ENCODE data around the gene CDKN1C. TPM values are rescaled to one million over a fixed set of nuclear protein-coding genes. Genes with fewer than 3 reads are reported as not detected.

The CDKN1C gene
- total RNA-seq, 1 donor from 2014 or later: 34.8 TPM

DNA sequence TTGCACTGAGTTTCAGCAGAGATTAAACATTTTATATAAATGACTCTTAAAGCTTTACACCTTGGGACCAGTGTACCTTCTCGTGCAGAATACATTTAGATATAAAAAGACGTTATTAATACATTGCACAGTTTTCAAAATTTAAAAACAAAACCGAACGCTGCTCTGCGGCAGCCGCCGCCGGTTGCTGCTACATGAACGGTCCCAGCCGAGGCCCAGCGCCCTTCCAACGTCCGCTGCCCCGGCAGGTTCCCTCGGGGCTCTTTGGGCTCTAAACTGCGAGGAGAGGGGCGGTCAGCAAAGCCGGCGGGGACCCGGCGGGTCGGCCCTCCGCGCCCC is 2.0 kb downstream of the CDKN1C start:
- DNase-seq (ENCODE audit: low read depth): no peak
- Histone ChIP-seq H3K27me3 (ENCODE audit: control insufficient read depth, insufficient read depth, low read length) (peaks cover 2% of the 10 kb centered on the region), H3K4me3 (ENCODE audit: low read depth, low read length) (peak overlapping the region; percentile 56), H3K36me3 (ENCODE audit: control insufficient read depth, insufficient read depth, low read length) (no peaks in the 10 kb centered on the region)
- TF ChIP-seq, protein P1, sequence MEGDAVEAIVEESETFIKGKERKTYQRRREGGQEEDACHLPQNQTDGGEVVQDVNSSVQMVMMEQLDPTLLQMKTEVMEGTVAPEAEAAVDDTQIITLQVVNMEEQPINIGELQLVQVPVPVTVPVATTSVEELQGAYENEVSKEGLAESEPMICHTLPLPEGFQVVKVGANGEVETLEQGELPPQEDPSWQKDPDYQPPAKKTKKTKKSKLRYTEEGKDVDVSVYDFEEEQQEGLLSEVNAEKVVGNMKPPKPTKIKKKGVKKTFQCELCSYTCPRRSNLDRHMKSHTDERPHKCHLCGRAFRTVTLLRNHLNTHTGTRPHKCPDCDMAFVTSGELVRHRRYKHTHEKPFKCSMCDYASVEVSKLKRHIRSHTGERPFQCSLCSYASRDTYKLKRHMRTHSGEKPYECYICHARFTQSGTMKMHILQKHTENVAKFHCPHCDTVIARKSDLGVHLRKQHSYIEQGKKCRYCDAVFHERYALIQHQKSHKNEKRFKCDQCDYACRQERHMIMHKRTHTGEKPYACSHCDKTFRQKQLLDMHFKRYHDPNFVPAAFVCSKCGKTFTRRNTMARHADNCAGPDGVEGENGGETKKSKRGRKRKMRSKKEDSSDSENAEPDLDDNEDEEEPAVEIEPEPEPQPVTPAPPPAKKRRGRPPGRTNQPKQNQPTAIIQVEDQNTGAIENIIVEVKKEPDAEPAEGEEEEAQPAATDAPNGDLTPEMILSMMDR (IDR thresholded peaks at IDR 0.05; ENCODE audit: insufficient read depth, low read length, poor library complexity, severe bottlenecking): no peak

DNA sequence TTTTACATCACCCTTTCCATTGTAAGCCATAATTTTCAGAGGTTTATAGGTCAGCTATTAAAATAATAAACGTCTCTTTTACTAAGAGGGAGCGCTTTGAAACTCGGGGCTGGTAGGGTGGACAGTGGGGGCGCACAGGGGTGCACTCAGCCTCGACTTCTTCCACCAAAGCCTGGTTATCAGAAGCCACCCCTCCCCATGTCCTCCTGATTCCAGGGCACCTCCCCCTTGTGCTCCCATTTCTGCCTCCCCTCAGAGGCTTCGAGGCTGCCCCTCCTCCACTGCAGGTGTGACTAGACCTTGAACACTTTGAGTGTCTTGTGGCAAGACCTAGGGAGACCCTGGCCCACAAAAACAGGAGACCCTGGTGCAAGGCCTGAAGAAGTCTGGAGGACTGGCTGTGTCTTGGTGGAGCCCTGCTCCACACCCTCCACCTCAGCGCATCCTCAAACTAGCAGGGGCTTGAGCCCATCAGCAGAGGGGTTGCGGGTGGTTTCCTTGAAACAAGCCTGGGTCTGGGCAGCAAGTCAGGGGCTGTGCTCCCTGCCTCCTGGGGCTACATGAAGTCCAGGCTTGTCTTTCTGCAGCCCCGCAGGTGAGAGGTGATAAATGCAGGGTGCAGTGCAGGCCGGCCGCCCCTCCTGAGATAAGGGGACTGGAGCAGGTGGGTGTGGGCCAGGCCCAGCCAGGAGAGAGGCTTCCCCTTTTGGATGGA is 3.0 kb downstream of the CDKN1C start:
- Histone ChIP-seq H3K4me3 (ENCODE audit: low read depth, low read length) (no peak overlapping the region), H3K36me3 (ENCODE audit: control insufficient read depth, insufficient read depth, low read length) (no peaks in the 10 kb centered on the region), H3K27me3 (ENCODE audit: control insufficient read depth, insufficient read depth, low read length) (peaks cover 2% of the 10 kb centered on the region)
- DNase-seq (ENCODE audit: low read depth): no peak
- TF ChIP-seq, protein P1 (IDR thresholded peaks at IDR 0.05; ENCODE audit: insufficient read depth, low read length, poor library complexity, severe bottlenecking): no peak

DNA sequence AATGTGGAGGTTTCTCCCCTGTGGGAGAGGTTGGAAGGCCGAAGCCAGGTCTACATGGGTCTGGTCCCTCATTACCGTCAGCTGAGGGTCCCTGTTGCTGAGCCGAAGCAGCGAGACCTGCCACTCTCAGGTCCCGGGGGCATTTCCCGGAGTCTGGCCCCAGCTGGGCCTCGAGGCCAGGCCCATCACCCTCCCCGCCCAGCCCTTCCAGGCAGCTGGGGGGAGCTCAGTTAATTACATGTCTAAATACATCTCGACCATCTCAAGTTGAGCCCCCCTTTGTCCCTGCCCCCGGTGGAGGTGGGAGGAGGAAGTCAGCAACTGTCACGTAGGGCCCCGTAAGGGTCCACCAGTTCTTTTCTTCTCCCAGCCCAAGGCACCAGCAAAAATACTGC is 3.6 kb downstream of the CDKN1C start:
- DNase-seq (ENCODE audit: low read depth): no peak
- Histone ChIP-seq H3K27me3 (ENCODE audit: control insufficient read depth, insufficient read depth, low read length) (peaks cover 2% of the 10 kb centered on the region), H3K4me3 (ENCODE audit: low read depth, low read length) (no peak overlapping the region), H3K36me3 (ENCODE audit: control insufficient read depth, insufficient read depth, low read length) (no peaks in the 10 kb centered on the region)
- TF ChIP-seq, protein P1 (IDR thresholded peaks at IDR 0.05; ENCODE audit: insufficient read depth, low read length, poor library complexity, severe bottlenecking): no peak

DNA sequence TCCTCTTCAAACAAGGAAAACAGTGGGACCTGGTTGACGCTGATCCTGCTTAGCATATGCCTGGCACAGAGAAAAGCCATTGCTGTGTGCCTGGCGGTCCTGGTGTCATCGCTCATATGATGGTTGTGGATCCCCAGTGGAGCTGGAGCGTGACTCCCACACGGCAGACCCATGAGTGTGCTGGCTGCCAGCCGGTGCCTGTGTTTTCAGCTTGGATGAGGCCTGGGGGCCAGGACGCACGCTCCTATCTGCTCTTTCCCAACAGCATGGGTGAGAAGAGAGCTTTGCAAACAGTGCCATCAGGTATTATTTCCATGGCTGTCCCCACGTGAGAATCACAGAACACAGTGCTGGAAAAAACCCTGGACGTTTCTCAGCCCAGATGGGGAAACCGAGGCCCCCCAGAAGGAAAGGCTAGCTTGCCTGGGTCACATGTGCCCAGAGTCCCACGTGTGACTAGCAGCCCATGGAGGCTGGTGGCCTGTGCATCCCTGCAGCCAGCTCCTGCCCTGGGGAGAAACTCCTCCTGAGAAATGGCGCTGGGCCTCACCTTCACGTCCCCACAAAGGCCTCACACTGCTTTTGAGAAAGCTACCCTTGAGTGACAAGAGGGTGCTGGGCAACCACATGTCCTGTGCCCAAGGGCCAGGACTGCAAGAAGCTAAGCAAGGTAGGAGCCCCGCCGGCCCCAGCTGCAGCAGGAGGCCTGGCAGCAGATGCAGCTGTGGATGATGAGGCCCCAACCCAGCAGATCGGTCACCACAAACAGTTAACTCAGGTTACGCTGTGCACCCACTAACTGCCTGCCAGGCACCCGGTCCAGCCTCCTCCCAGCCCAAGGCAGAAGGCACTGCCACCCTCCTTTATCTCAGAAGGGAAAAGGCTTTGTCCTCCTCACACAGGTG is 4.2 kb downstream of the CDKN1C start:
- TF ChIP-seq, protein P1 (IDR thresholded peaks at IDR 0.05; ENCODE audit: insufficient read depth, low read length, poor library complexity, severe bottlenecking): no peak
- Histone ChIP-seq H3K27me3 (ENCODE audit: control insufficient read depth, insufficient read depth, low read length) (peaks cover 2% of the 10 kb centered on the region), H3K36me3 (ENCODE audit: control insufficient read depth, insufficient read depth, low read length) (no peaks in the 10 kb centered on the region), H3K4me3 (ENCODE audit: low read depth, low read length) (no peak overlapping the region)
- no peak for DNase-seq (ENCODE audit: low read depth)

DNA sequence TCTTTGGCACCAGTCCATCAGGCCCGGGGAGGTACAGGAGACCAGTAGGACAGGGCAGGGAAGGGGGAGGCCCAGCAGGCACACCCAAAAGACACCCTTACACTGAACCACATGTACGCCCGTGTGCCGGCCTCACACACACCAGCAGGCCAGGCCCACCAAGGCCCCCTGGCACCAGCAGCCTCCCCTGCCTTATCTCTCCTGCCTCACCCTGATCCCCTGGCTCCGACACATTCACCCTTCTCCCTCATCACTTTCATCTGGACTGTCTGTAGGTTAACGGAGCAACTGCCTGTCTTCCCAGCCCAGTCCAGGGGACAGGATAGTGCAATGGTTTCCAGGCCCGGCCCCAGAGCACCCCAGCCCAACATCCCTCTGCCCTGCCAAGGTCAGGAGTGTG is 4.9 kb downstream of the CDKN1C start:
- no peak for DNase-seq (ENCODE audit: low read depth)
- H3K4me3 ChIP-seq (ENCODE audit: low read depth, low read length): no peak overlapping the region
- H3K36me3 ChIP-seq (ENCODE audit: control insufficient read depth, insufficient read depth, low read length): no peaks in the 10 kb centered on the region
- peaks cover 2% of the 10 kb centered on the region for H3K27me3 ChIP-seq (ENCODE audit: control insufficient read depth, insufficient read depth, low read length)
- TF ChIP-seq, protein P1 (IDR thresholded peaks at IDR 0.05; ENCODE audit: insufficient read depth, low read length, poor library complexity, severe bottlenecking): no peak

Data from kidney epithelial cell (primary cell).